ENCODE measurements around the gene AMIGO3. TPM values are rescaled to one million over a fixed set of nuclear protein-coding genes. Genes with fewer than 3 reads are reported as not detected.

The AMIGO3 gene
- total RNA-seq, 2 donors from 2014 or later = 1.4 to 3.0 TPM

- Mint-ChIP-seq H3K27me3 (ENCODE audit: insufficient read depth) (no peaks in the 10 kb centered on the region), H3K4me3 (no peak overlapping the region), H3K27ac (no peak overlapping the region), H3K36me3 (ENCODE audit: low read depth) (peaks cover 53% of the 10 kb centered on the region), H3K9me3 (no peaks in the 10 kb centered on the region), H3K4me1 (no peaks in the 10 kb centered on the region)
- Histone ChIP-seq H3K9ac (ENCODE audit: extremely low read depth, low read length, poor library complexity, severe bottlenecking) (no peak overlapping the region), H3K4me1 (ENCODE audit: control insufficient read depth, insufficient read depth, low read length) (no peaks in the 10 kb centered on the region), H3K4me3 (ENCODE audit: low read length) (no peak overlapping the region), H3K9me3 (ENCODE audit: control insufficient read depth, low read length) (no peaks in the 10 kb centered on the region), H3K27ac (ENCODE audit: low read depth, low read length) (no peak overlapping the region), H3K27me3 (ENCODE audit: control insufficient read depth, insufficient read depth, low read length, poor library complexity, severe bottlenecking) (no peaks in the 10 kb centered on the region), H3K36me3 (ENCODE audit: control insufficient read depth, insufficient read depth, low read length) (peaks cover 76% of the 10 kb centered on the region)
- DNase-seq = no peak
- WGBS, 2 experiments (ENCODE audit: insufficient coverage in 1 of 2, insufficient read length in 1 of 2) = 100% methylated on average over 1 to 2 of the region's 2 CpGs
- TF ChIP-seq CTCF (conservative IDR thresholded peaks at IDR 0.05) = no peak
These were observed 38.3 kb downstream of the AMIGO3 start for GRCh38 chr3:49681232-49681522.

GRCh38 chr3:49680493-49681231, 38.8 kb downstream of the AMIGO3 start:
- 89 to 94% methylated on average over 4 to 7 of the region's 7 CpGs for WGBS, 2 experiments (ENCODE audit: insufficient coverage in 1 of 2, insufficient read length in 1 of 2)
- Mint-ChIP-seq H3K36me3 (ENCODE audit: low read depth) (peaks cover 58% of the 10 kb centered on the region), H3K4me1 (no peaks in the 10 kb centered on the region), H3K27ac (no peak overlapping the region), H3K27me3 (ENCODE audit: insufficient read depth) (no peaks in the 10 kb centered on the region), H3K4me3 (no peak overlapping the region), H3K9me3 (no peaks in the 10 kb centered on the region)
- Histone ChIP-seq H3K27ac (ENCODE audit: low read depth, low read length) (no peak overlapping the region), H3K9me3 (ENCODE audit: control insufficient read depth, low read length) (no peaks in the 10 kb centered on the region), H3K27me3 (ENCODE audit: control insufficient read depth, insufficient read depth, low read length, poor library complexity, severe bottlenecking) (no peaks in the 10 kb centered on the region), H3K9ac (ENCODE audit: extremely low read depth, low read length, poor library complexity, severe bottlenecking) (no peak overlapping the region), H3K4me3 (ENCODE audit: low read length) (no peak overlapping the region), H3K36me3 (ENCODE audit: control insufficient read depth, insufficient read depth, low read length) (peaks cover 81% of the 10 kb centered on the region), H3K4me1 (ENCODE audit: control insufficient read depth, insufficient read depth, low read length) (no peaks in the 10 kb centered on the region)
- no peak for DNase-seq
- no peak for TF ChIP-seq CTCF (conservative IDR thresholded peaks at IDR 0.05)

GRCh38 chr3:49675912-49676311, 43.6 kb downstream of the AMIGO3 start:
- Histone ChIP-seq H3K36me3 (ENCODE audit: control insufficient read depth, insufficient read depth, low read length) (peaks cover 54% of the 10 kb centered on the region), H3K4me1 (ENCODE audit: control insufficient read depth, insufficient read depth, low read length) (peaks cover 3% of the 10 kb centered on the region), H3K27me3 (ENCODE audit: control insufficient read depth, insufficient read depth, low read length, poor library complexity, severe bottlenecking) (no peaks in the 10 kb centered on the region), H3K27ac (ENCODE audit: low read depth, low read length) (no peak overlapping the region), H3K4me3 (ENCODE audit: low read length) (no peak overlapping the region), H3K9ac (ENCODE audit: extremely low read depth, low read length, poor library complexity, severe bottlenecking) (no peak overlapping the region), H3K9me3 (ENCODE audit: control insufficient read depth, low read length) (no peaks in the 10 kb centered on the region)
- 92 to 96% methylated on average over 10 to 11 of the region's 11 CpGs for WGBS, 2 experiments (ENCODE audit: insufficient coverage in 1 of 2, insufficient read length in 1 of 2)
- Mint-ChIP-seq H3K4me3 (peak overlapping the region; percentile 84), H3K9me3 (no peaks in the 10 kb centered on the region), H3K27me3 (ENCODE audit: insufficient read depth) (no peaks in the 10 kb centered on the region), H3K36me3 (ENCODE audit: low read depth) (peaks cover 38% of the 10 kb centered on the region), H3K27ac (no peak overlapping the region), H3K4me1 (peaks cover 13% of the 10 kb centered on the region)
- TF ChIP-seq CTCF (conservative IDR thresholded peaks at IDR 0.05) = no peak
- no peak for DNase-seq
